ENCODE data around the gene TRAPPC11. TPM values are rescaled to one million over a fixed set of nuclear protein-coding genes. Genes with fewer than 3 reads are reported as not detected.
"Not testable (repeated sequence)": the region's sequence is repeated elsewhere in the genome, so short reads cannot be mapped to it uniquely, and the experiment has no call there.

Gene TRAPPC11
- total RNA-seq, 2 experiments from 2014 or later, result 25.0 to 32.6 TPM

- H3K9me3 Mint-ChIP-seq; H3K27me3 Mint-ChIP-seq (ENCODE audit: low read depth); H3K36me3 Mint-ChIP-seq (ENCODE audit: low read depth); H3K4me1 Mint-ChIP-seq (ENCODE audit: low read depth); H3K27ac Mint-ChIP-seq; H3K4me3 Mint-ChIP-seq; CTCF ChIA-PET; DNase-seq: not testable (repeated sequence)
- intact Hi-C loops (cut with micrococcal nuclease), result loop anchor here (10.0 kb wide), 1 partner anchor 538 kb away; no protein-coding TSS in a partner anchor
These were observed 31.8 kb upstream of the TRAPPC11 start for GRCh38 chr4:183627286-183627685.

DNA sequence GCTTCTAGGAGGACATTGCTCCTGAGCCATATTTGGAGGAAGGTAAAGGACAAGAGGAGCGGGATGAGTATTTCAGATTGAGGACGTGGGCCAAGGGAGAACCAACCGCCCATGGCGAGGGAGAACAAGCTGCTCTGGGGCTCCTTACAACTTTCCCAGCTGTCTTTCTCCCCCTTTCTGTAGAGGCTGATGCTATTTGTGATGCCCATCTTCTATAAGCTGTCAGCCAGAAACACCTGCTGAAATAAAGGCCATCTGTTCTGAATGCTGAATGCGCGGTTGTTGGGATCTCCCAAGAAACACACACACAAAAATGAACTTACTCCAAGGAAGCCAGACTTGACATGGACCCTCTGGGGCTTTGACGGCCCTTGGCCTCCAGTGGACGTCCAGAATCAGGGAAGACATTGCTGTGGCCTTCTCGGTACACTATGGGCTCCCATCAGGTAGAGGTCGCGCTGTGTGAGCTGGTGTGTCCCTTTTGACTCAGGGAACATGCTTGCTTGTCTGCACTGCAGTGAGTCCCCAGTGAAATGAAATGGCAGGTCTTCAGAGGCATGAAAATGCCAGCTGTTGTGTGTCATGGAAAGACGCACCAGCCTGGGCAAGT, 31.0 kb upstream of the TRAPPC11 start:
- H3K9me3 Mint-ChIP-seq, result no peaks in the 10 kb centered on the region
- H3K27ac Mint-ChIP-seq, result no peak overlapping the region
- H3K36me3 Mint-ChIP-seq (ENCODE audit: low read depth), result no peaks in the 10 kb centered on the region
- intact Hi-C loops (cut with micrococcal nuclease), result loop anchor here (10.0 kb wide), 1 partner anchor 537 kb away; no protein-coding TSS in a partner anchor
- H3K27me3 Mint-ChIP-seq (ENCODE audit: low read depth), result no peaks in the 10 kb centered on the region
- DNase-seq, result no peak
- CTCF ChIA-PET, result no interaction called here
- H3K4me3 Mint-ChIP-seq, result no peak overlapping the region
- H3K4me1 Mint-ChIP-seq (ENCODE audit: low read depth), result peaks cover under 1% of the 10 kb centered on the region

GRCh38 chr4:183631577-183632198, 27.4 kb upstream of the TRAPPC11 start:
- intact Hi-C loops (cut with micrococcal nuclease), result no loop called here
- Mint-ChIP-seq H3K36me3 (ENCODE audit: low read depth) (peaks cover 1% of the 10 kb centered on the region), H3K4me1 (ENCODE audit: low read depth) (peaks cover 8% of the 10 kb centered on the region), H3K4me3 (no peak overlapping the region), H3K27me3 (ENCODE audit: low read depth) (peaks cover 2% of the 10 kb centered on the region), H3K9me3 (no peaks in the 10 kb centered on the region), H3K27ac (no peak overlapping the region)
- CTCF ChIA-PET, result no interaction called here
- no peak for DNase-seq

GRCh38 chr4:183632689-183633088, 26.4 kb upstream of the TRAPPC11 start:
- Mint-ChIP-seq H3K36me3 (ENCODE audit: low read depth) (peaks cover 1% of the 10 kb centered on the region), H3K4me1 (ENCODE audit: low read depth) (peaks cover 17% of the 10 kb centered on the region), H3K4me3 (no peak overlapping the region), H3K27me3 (ENCODE audit: low read depth) (peaks cover 2% of the 10 kb centered on the region), H3K9me3 (no peaks in the 10 kb centered on the region), H3K27ac (no peak overlapping the region)
- no peak for DNase-seq
- intact Hi-C loops (cut with micrococcal nuclease), result no loop called here
- CTCF ChIA-PET, result no interaction called here

- no peak for DNase-seq
- Mint-ChIP-seq H3K27ac (no peak overlapping the region), H3K4me1 (ENCODE audit: low read depth) (peaks cover 20% of the 10 kb centered on the region), H3K36me3 (ENCODE audit: low read depth) (peaks cover 3% of the 10 kb centered on the region), H3K9me3 (no peaks in the 10 kb centered on the region), H3K4me3 (no peak overlapping the region), H3K27me3 (ENCODE audit: low read depth) (peaks cover 2% of the 10 kb centered on the region)
- CTCF ChIA-PET, result interaction anchor here (0.6 kb wide), 1 partner anchor 235 kb away, joined by 5 read pairs; no protein-coding TSS in a partner anchor
- intact Hi-C loops (cut with micrococcal nuclease), result no loop called here
These were observed 25.4 kb upstream of the TRAPPC11 start for GRCh38 chr4:183633476-183634400.

GRCh38 chr4:183635321-183635720, 23.8 kb upstream of the TRAPPC11 start:
- no peaks in the 10 kb centered on the region for H3K9me3 Mint-ChIP-seq
- H3K27me3 Mint-ChIP-seq (ENCODE audit: low read depth), result peaks cover 2% of the 10 kb centered on the region
- H3K27ac Mint-ChIP-seq, result no peak overlapping the region
- CTCF ChIA-PET, result no interaction called here
- H3K36me3 Mint-ChIP-seq (ENCODE audit: low read depth), result peaks cover 5% of the 10 kb centered on the region
- peaks cover 20% of the 10 kb centered on the region for H3K4me1 Mint-ChIP-seq (ENCODE audit: low read depth)
- no peak for DNase-seq
- H3K4me3 Mint-ChIP-seq, result no peak overlapping the region
- intact Hi-C loops (cut with micrococcal nuclease), result no loop called here

DNA sequence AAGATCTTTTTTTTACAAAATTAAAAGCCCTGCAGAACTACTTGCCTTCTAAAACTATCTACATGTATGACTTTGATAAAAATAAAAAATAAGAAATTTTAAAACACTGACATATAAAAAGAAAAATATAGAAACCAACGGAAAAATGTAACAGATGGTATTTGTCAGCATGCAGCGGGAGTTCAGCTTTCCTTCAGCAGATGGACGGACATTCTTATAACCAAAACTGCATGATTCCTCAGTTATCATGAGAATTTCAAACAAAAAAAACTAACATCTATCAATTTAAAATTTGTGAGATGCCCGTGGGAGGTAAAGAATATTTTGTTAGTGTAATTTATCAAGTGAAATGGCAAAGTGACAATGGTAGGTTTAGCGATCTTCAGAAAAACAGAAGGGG, 23.4 kb upstream of the TRAPPC11 start:
- no peak overlapping the region for H3K27ac Mint-ChIP-seq
- H3K4me1 Mint-ChIP-seq (ENCODE audit: low read depth), result peaks cover 20% of the 10 kb centered on the region
- intact Hi-C loops (cut with micrococcal nuclease), result no loop called here
- CTCF ChIA-PET, result interaction anchor here (0.7 kb wide), 1 partner anchor 599 kb away, joined by 3 read pairs; no protein-coding TSS in a partner anchor
- H3K9me3 Mint-ChIP-seq, result no peaks in the 10 kb centered on the region
- peaks cover 5% of the 10 kb centered on the region for H3K36me3 Mint-ChIP-seq (ENCODE audit: low read depth)
- H3K4me3 Mint-ChIP-seq, result no peak overlapping the region
- DNase-seq, result no peak
- H3K27me3 Mint-ChIP-seq (ENCODE audit: low read depth), result peaks cover 2% of the 10 kb centered on the region

DNA sequence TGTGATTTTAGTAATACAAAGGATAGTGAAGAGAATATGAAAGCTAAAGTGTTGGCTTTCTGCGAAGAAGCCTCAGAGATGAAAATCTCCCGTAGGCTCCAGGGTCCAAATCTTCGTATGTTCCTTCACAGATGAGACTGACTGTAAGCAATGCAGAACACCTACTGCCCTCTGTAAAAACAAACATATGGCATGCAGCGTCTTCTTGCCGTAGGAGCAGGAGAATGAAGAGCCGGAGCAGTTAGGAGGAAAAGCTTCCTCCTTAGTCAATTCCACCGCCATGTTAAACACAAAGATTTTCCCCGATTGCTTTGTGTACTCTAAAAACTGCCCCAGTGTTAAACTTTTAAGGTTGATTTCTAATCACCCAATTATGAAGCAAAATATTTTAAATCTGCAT, 22.6 kb upstream of the TRAPPC11 start:
- H3K27ac Mint-ChIP-seq, result no peak overlapping the region
- peaks cover 7% of the 10 kb centered on the region for H3K36me3 Mint-ChIP-seq (ENCODE audit: low read depth)
- peaks cover 22% of the 10 kb centered on the region for H3K4me1 Mint-ChIP-seq (ENCODE audit: low read depth)
- CTCF ChIA-PET, result interaction anchor here (0.7 kb wide), 1 partner anchor 598 kb away, joined by 3 read pairs; no protein-coding TSS in a partner anchor
- no peaks in the 10 kb centered on the region for H3K9me3 Mint-ChIP-seq
- no peak overlapping the region for H3K4me3 Mint-ChIP-seq
- intact Hi-C loops (cut with micrococcal nuclease), result no loop called here
- peaks cover 2% of the 10 kb centered on the region for H3K27me3 Mint-ChIP-seq (ENCODE audit: low read depth)
- no peak for DNase-seq

GRCh38 chr4:183636923-183637322, 22.2 kb upstream of the TRAPPC11 start:
- Mint-ChIP-seq H3K36me3 (ENCODE audit: low read depth) (peaks cover 7% of the 10 kb centered on the region), H3K4me1 (ENCODE audit: low read depth) (peaks cover 24% of the 10 kb centered on the region), H3K9me3 (no peaks in the 10 kb centered on the region), H3K4me3 (no peak overlapping the region), H3K27ac (no peak overlapping the region), H3K27me3 (ENCODE audit: low read depth) (peaks cover 2% of the 10 kb centered on the region)
- CTCF ChIA-PET, result no interaction called here
- DNase-seq, result no peak
- intact Hi-C loops (cut with micrococcal nuclease), result loop anchor here (1.0 kb wide), 1 partner anchor 22 kb away; the partner anchor contains the start of genes RWDD4 and TRAPPC11

DNA sequence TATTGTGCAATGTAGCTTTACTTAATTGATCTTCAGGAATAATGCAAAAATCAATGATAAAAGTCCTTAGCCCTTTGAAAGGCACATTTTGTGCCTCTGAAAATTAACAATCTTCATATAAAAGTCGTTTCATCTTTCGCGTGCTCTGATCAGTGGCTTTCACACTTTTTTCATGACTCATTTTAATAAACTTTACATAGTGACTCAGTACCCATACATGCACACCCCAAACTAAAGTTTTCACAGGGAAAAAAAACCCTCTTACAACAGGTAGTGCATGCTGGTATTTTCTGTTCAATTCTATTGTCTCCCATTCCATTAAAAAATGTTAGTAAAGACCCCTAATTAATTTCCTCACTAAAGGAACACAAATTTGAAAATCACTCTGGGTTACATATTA, 21.6 kb upstream of the TRAPPC11 start:
- intact Hi-C loops (cut with micrococcal nuclease), result loop anchor here (1.0 kb wide), 1 partner anchor 22 kb away; the partner anchor contains the start of genes RWDD4 and TRAPPC11
- Mint-ChIP-seq H3K27me3 (ENCODE audit: low read depth) (peaks cover 2% of the 10 kb centered on the region), H3K36me3 (ENCODE audit: low read depth) (peaks cover 9% of the 10 kb centered on the region), H3K4me1 (ENCODE audit: low read depth) (peaks cover 24% of the 10 kb centered on the region), H3K4me3 (no peak overlapping the region), H3K9me3 (no peaks in the 10 kb centered on the region), H3K27ac (no peak overlapping the region)
- peak; percentile 10 for DNase-seq
- CTCF ChIA-PET, result no interaction called here

DNA sequence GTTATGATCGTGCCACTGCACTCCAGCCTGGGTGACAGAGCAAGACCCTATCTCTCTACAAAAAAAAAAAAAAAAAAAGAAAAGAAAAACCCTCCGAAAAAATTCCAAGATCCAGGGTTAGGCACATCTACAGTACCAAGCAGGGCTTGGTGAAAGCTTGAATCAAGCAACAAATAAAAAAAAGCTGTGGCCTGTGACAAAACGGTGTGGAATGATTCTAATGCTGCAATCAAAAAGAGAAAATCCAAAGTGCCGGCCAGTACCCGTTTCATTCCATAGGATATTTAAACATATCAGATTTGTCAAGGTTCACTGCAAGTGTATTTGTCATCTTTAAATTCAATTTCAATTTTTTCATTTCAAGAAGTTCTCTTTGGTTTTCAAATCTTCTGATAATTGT, 20.7 kb upstream of the TRAPPC11 start:
- CTCF ChIA-PET, result no interaction called here
- intact Hi-C loops (cut with micrococcal nuclease), result no loop called here
- peaks cover 19% of the 10 kb centered on the region for H3K4me1 Mint-ChIP-seq (ENCODE audit: low read depth)
- DNase-seq, result no peak
- peaks cover 9% of the 10 kb centered on the region for H3K36me3 Mint-ChIP-seq (ENCODE audit: low read depth)
- no peak overlapping the region for H3K27ac Mint-ChIP-seq
- no peaks in the 10 kb centered on the region for H3K9me3 Mint-ChIP-seq
- H3K4me3 Mint-ChIP-seq, result no peak overlapping the region
- H3K27me3 Mint-ChIP-seq (ENCODE audit: low read depth), result peaks cover 2% of the 10 kb centered on the region

GRCh38 chr4:183639291-183639690, 19.8 kb upstream of the TRAPPC11 start:
- intact Hi-C loops (cut with micrococcal nuclease), result no loop called here
- Mint-ChIP-seq H3K27ac (no peak overlapping the region), H3K9me3 (no peaks in the 10 kb centered on the region), H3K27me3 (ENCODE audit: low read depth) (peaks cover 2% of the 10 kb centered on the region), H3K36me3 (ENCODE audit: low read depth) (peaks cover 18% of the 10 kb centered on the region), H3K4me1 (ENCODE audit: low read depth) (peaks cover 17% of the 10 kb centered on the region), H3K4me3 (no peak overlapping the region)
- CTCF ChIA-PET, result no interaction called here
- DNase-seq, result no peak
